Ectodermal cell (in vitro differentiated cells): ENCODE results near the gene TGFBI.

ENCODE experiments used
- H3K27ac ChIP-seq: 2 replicates; pipeline ENCODE4 v1.7.0; 2013; ENCODE audit warnings: mild to moderate bottlenecking, low read depth, low read length; ENCODE audit not compliant: insufficient read depth, poor library complexity, severe bottlenecking
- H3K27me3 ChIP-seq: 2 replicates; pipeline ENCODE4 v1.7.0; 2013; ENCODE audit warnings: mild to moderate bottlenecking, low read length; ENCODE audit not compliant: insufficient read depth, control insufficient read depth, poor library complexity, severe bottlenecking
- H3K36me3 ChIP-seq: one replicate; pipeline ENCODE4 v1.7.0; 2013; ENCODE audit warnings: low read length; ENCODE audit not compliant: control insufficient read depth, insufficient read depth
- H3K4me1 ChIP-seq: one replicate; pipeline ENCODE4 v1.7.0; 2013; ENCODE audit warnings: low read length; ENCODE audit not compliant: control insufficient read depth, insufficient read depth
- H3K4me3 ChIP-seq: 2 replicates; pipeline ENCODE4 v1.7.0; 2013; ENCODE audit warnings: low read depth, low read length, control low read depth; ENCODE audit not compliant: insufficient read depth
- H3K9me3 ChIP-seq: 2 replicates; pipeline ENCODE4 v1.7.0; 2013; ENCODE audit warnings: mild to moderate bottlenecking, low read length, moderate library complexity; ENCODE audit not compliant: control insufficient read depth
- WGBS, 2 experiments: methylation state at CpG; one replicate each; pipeline ENCODE4 v1.1.7; 2013; ENCODE audit warnings: missing lambda C conversion rate in 2 of 2; 5-methylcytosine and 5-hydroxymethylcytosine counted together

Gene TGFBI

GRCh38 chr5:136001466-136001981 is 27.3 kb upstream of the TGFBI start:
- H3K27me3 ChIP-seq: no peaks in the 10 kb centered on the region
- H3K4me3 ChIP-seq: no peak overlapping the region
- H3K27ac ChIP-seq: no peak overlapping the region
- WGBS, 2 experiments: 82 to 87% methylated on average over 5 of the region's 5 CpGs
- H3K4me1 ChIP-seq: no peaks in the 10 kb centered on the region
- H3K36me3 ChIP-seq: no peaks in the 10 kb centered on the region
- H3K9me3 ChIP-seq: no peaks in the 10 kb centered on the region

- no peaks in the 10 kb centered on the region for H3K9me3 ChIP-seq
- H3K27me3 ChIP-seq: no peaks in the 10 kb centered on the region
- no peaks in the 10 kb centered on the region for H3K4me1 ChIP-seq
- H3K36me3 ChIP-seq: no peaks in the 10 kb centered on the region
- WGBS, 2 experiments: 96 to 98% methylated on average over 3 of the region's 3 CpGs
- H3K4me3 ChIP-seq: no peak overlapping the region
- H3K27ac ChIP-seq: no peak overlapping the region
Observed at GRCh38 chr5:136004436-136004835, 24.4 kb upstream of the TGFBI start.

- Histone ChIP-seq H3K27me3 (no peaks in the 10 kb centered on the region), H3K27ac (no peak overlapping the region), H3K36me3 (no peaks in the 10 kb centered on the region), H3K4me1 (no peaks in the 10 kb centered on the region), H3K9me3 (no peaks in the 10 kb centered on the region), H3K4me3 (no peak overlapping the region)
- WGBS, 2 experiments: 91 to 95% methylated on average over 9 of the region's 9 CpGs
Observed at GRCh38 chr5:136005476-136005875, 23.3 kb upstream of the TGFBI start.

- H3K27ac ChIP-seq: no peak overlapping the region
- WGBS, 2 experiments: 85 to 88% methylated on average over 11 of the region's 11 CpGs
- H3K4me1 ChIP-seq: no peaks in the 10 kb centered on the region
- no peak overlapping the region for H3K4me3 ChIP-seq
- H3K36me3 ChIP-seq: no peaks in the 10 kb centered on the region
- H3K9me3 ChIP-seq: no peaks in the 10 kb centered on the region
- no peaks in the 10 kb centered on the region for H3K27me3 ChIP-seq
Observed at GRCh38 chr5:136006164-136006563, 22.6 kb upstream of the TGFBI start.

- Histone ChIP-seq H3K4me3 (no peak overlapping the region), H3K4me1 (no peaks in the 10 kb centered on the region), H3K9me3 (no peaks in the 10 kb centered on the region), H3K36me3 (no peaks in the 10 kb centered on the region), H3K27me3 (no peaks in the 10 kb centered on the region), H3K27ac (no peak overlapping the region)
- 89 to 95% methylated on average over 7 of the region's 7 CpGs for WGBS, 2 experiments
Observed at GRCh38 chr5:136006761-136007251, 22.0 kb upstream of the TGFBI start.

DNA sequence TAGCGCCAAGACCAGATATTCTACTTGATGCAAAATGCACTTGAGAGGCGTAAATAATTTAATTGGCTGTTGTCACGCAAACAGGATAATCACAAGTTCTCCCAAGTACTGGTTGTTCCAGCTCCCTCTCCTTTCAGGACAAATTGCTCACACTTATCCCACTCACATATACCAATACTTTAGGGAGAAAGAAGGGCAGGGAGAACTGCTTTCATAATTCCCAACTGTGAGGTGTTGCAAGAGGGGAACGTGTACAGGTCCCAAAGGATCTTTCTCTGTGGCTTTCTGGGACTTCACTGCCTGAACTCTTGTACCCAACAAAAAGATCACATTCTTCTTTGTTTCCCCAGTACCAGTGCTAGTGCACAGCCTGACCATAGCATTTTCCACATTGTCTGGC is 21.5 kb upstream of the TGFBI start:
- H3K27me3 ChIP-seq: no peaks in the 10 kb centered on the region
- H3K9me3 ChIP-seq: no peaks in the 10 kb centered on the region
- no peaks in the 10 kb centered on the region for H3K4me1 ChIP-seq
- WGBS, 2 experiments: 94 to 97% methylated on average over 4 of the region's 4 CpGs
- no peaks in the 10 kb centered on the region for H3K36me3 ChIP-seq
- no peak overlapping the region for H3K27ac ChIP-seq
- no peak overlapping the region for H3K4me3 ChIP-seq

GRCh38 chr5:136011414-136012001 is 17.3 kb upstream of the TGFBI start:
- Histone ChIP-seq H3K9me3 (no peaks in the 10 kb centered on the region), H3K36me3 (no peaks in the 10 kb centered on the region), H3K27ac (peak overlapping the region; percentile 16), H3K4me3 (no peak overlapping the region), H3K27me3 (no peaks in the 10 kb centered on the region), H3K4me1 (no peaks in the 10 kb centered on the region)
- WGBS, 2 experiments: 90 to 93% methylated on average over 4 of the region's 4 CpGs

GRCh38 chr5:136012041-136012804 is 16.6 kb upstream of the TGFBI start:
- Histone ChIP-seq H3K4me1 (no peaks in the 10 kb centered on the region), H3K27me3 (no peaks in the 10 kb centered on the region), H3K9me3 (no peaks in the 10 kb centered on the region), H3K27ac (no peak overlapping the region), H3K36me3 (no peaks in the 10 kb centered on the region), H3K4me3 (no peak overlapping the region)
- WGBS, 2 experiments: 62 to 100% methylated on average over 1 to 3 of the region's 3 CpGs

DNA sequence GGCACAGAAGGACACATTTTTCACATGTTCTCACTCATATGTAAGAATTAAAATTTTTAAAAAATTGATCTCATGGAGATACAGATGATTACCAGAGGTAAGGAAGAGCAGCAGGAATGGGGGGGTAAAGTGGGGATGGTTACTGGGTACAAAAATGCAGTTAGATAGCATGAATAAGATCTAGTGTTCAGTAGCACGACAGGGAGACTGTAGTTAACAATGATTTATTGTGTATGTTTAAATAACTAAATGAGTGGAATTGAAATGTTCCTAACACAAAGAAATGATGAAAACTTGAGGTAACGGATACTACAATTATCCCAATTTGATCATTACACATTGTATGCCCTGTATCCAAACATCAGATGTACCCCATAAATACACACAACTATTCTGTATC is 15.2 kb upstream of the TGFBI start:
- H3K9me3 ChIP-seq: no peaks in the 10 kb centered on the region
- H3K36me3 ChIP-seq: no peaks in the 10 kb centered on the region
- no peaks in the 10 kb centered on the region for H3K27me3 ChIP-seq
- H3K4me1 ChIP-seq: no peaks in the 10 kb centered on the region
- 93 to 98% methylated on average over 2 of the region's 2 CpGs for WGBS, 2 experiments
- no peak overlapping the region for H3K27ac ChIP-seq
- H3K4me3 ChIP-seq: no peak overlapping the region
